ENCODE measurements around the gene INO80B.

DNA sequence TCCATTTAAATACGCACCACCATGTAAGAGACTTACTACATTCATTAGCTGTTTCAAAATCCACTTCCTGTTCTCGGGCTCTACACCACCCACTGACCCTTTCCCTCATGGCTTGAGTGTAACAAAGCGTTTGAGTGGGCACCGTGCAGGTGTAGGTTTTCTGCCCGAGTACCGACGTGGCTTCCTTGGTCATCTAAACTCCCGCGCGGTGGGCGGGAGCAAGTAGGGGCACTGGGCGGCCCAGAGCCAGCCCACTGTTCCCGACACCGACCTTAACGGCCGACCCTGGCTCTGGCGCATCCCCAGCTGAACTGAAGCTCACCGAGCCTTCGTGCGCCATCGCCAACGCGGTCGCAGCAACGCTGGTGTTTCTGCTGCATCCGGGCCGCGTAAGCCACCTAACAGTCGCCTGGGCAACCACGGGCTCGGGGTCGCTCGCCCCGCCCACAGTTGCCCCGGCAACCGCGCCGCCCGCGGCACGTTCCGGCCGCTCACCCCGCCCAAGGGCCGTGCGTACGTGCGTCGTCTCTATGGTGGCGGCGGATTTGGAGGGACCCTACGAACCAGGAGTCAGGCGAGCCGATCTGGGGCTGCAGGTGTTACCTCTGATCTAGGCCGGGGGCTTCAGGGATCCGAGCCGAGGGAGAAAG lies 33.5 kb upstream of the INO80B start, which contains the start of the genes C2orf81 and WDR54:
- TF ChIP-seq, protein P1, sequence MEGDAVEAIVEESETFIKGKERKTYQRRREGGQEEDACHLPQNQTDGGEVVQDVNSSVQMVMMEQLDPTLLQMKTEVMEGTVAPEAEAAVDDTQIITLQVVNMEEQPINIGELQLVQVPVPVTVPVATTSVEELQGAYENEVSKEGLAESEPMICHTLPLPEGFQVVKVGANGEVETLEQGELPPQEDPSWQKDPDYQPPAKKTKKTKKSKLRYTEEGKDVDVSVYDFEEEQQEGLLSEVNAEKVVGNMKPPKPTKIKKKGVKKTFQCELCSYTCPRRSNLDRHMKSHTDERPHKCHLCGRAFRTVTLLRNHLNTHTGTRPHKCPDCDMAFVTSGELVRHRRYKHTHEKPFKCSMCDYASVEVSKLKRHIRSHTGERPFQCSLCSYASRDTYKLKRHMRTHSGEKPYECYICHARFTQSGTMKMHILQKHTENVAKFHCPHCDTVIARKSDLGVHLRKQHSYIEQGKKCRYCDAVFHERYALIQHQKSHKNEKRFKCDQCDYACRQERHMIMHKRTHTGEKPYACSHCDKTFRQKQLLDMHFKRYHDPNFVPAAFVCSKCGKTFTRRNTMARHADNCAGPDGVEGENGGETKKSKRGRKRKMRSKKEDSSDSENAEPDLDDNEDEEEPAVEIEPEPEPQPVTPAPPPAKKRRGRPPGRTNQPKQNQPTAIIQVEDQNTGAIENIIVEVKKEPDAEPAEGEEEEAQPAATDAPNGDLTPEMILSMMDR (IDR thresholded peaks at IDR 0.05), result no peak
- no peak for TF ChIP-seq EZH2 (IDR thresholded peaks at IDR 0.05; ENCODE audit: borderline replicate concordance, insufficient read depth, low read depth, low read length, poor library complexity, severe bottlenecking)

All from B cell (primary cell).